Nucleus accumbens (tissue), 56 donors: ENCODE results near the gene PCP4.

Experiments used
- DNase-seq, 56 donors: peaks; one replicate each; lab custom pipeline; 2025; lab: John Stamatoyannopoulos, UW

The PCP4 gene

DNA sequence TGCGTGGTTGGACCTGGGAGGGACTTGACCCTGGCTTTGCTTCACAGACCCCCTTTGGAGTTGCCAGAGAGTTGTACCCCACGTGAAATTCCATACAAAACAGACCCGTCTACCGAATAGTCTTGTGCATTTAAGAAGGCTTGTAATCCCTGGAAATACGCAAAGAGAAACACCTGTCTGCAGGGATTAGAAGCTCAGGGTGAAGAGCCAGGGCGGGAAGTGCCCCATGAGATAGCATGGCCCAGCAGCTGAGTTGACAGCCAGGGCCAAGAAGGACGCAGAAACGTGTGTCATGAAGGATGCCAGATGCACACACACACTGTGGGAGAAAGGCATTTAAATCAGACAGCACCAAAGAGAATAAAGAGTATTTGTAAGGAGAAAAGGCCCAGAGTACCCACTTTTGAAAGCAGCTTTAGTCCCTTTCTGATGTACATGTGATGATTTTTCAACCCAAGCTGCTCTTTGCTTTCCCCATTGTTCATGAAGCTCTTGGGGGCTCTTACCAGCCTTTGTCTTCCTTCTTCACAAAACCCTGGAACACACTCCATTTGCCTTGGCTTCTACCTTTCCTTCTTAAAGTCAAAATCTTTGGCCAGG, 46.6 kb downstream of the PCP4 start:
- DNase-seq, result no peak

DNA sequence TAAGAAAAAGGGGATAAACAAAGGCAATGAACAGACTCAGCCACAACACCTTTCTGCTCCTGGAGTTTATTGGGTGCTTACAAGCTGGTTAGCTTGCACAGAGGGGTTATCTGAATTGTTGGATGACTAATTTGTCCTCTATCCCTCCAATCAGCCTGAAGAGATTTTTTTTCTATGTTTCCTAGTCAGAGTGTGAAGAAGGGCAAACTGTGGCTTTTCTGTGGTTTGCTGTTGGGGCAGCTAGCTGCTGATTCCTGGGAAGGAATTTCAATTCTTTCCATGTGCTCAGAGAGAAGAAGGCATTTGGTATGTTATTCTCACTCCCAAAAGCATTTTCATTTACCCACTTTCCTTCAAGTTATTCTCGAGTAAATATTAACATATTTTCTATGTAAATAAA, 48.6 kb downstream of the PCP4 start:
- DNase-seq, result no peak

DNA sequence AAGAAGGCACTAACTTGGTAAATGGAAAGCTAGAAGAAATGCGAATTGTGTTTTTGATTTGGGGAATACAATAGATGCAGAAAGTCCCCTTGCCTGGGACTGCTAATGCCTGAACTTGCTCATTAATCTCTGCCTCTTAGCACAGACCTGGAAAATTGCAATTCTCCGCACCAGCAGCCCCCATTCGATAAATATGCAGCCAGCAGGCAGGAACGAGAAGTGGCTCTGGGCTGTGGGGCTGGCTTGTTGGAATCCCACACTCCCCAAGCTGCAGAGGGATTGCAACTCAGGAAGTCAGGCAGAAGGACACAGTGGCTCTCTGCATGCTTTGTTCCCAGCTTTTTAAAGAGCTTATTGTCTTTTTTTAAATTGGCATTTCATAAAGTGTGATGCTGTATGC, 51.3 kb downstream of the PCP4 start:
- peak in 1 of 56 donors; percentile 6 for DNase-seq

DNA sequence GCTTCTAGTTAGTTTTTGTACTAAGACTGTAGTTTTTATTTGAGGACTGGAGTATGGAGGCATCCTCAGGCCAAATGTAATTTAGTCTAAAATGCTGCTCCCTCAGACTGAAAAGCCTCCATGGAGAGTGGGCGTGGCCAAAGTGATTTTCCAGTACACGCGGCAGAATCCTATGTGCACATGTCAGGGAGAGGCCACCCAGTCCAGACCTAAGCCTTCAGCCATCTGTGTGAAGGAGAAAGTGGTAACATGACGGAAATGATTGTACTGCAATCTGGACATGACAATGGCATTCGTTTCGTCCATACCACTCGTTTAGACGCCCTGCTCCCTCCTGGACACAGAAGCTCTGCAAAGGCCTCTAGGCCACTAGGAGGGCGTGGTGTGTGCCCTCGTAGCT, 56.2 kb downstream of the PCP4 start:
- DNase-seq, result no peak

DNA sequence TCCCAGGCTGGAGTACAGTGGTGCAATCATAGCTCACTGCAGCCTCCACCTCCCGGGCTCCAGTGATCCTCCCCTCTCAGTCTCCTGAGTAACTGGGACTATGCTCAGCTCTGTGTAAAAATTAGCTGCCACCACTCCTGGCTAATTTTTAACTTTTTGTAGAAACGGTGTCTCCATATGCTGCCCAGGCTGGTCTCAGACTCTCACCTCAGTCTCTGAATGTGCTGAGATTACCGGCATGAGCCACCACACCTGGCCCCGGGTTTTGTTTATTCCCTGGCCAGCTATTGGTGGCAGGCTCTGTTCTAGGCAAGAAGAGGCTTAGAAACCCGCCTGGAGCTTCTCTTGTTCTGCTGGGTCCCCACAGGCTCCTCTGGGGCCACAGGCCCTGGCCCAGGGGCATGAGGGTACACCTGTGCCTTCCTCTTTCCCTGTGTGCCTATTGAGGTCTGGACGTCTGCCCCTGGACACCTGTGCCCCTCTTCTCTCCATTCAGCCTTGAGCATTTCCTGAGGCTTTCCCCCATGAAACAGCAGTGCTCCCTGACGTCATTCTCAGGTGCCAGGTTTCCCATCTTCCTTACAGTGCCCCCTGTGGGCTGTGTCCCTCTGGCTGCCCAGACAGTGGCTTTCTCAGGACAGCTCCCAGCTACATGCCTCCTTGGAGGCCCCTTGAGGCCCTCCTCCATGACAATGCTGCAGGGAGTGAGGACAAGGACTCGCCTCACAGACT, 57.5 kb downstream of the PCP4 start:
- no peak for DNase-seq

DNA sequence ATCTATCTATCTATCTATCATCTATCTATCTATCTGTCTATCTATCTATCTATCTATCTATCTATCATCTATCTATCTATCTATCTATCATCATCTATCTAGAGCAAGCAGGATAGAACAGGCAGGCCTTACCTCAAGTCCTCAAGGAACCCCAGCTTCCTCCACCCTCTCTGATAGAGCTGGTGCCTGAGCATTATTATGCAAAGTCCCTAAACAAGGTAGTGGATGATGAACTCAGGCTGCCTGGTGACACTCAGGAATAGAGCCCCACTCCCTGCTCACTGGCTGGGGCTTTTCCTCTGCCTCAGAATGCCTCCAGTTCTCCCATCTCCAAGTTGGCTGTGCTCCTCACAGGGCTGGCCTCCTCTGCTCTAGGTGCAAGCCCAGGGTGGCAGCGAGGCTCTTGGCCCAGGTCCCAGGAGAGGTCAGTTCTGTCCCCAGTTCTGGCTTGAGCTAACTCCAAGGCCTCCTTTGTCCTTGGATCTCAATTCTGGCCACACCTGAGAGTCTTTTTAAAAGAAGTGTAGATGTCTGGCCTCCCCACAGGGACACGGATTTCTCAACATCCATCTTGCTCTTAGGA, 60.2 kb downstream of the PCP4 start:
- peak in 2 of 56 donors; percentile 8 to 38 for DNase-seq

DNA sequence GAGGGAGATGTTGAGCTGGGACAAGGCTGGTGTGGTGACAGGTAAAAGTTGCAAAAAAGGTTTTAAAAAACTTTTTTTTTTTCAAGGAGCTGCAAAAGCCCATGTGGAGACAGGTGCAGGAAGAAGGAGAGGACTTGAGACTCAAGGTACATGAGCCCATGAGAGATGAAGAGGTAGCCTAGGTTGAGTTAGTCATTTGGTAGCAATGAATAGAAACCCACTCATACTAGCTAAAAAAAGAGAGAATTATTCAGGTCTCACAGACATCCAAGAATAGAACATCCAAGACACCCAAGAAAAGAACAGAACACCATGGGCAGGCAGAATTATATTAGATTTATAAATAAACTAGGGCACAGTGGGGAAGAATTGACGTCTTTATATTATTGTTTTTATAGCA, 65.1 kb downstream of the PCP4 start:
- DNase-seq, result no peak

DNA sequence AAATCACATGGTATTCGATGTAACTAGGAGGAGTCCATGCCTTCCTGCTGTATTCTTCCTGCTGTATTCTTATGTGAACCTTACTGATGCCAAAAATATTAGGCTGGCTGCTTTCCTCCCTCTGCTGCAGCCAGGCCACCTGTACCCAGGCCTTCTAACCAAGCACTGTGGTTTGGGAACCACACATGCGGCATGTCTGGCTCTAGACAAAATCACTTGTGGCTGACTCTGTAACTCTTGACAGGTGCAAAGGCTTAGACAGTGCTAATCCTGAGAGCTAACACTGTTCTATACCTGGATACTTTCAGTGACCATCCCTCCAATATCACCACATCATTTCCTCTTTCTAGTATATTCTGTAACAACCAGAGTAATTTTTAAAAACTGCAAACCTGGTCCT, 67.7 kb downstream of the PCP4 start:
- DNase-seq, result no peak

DNA sequence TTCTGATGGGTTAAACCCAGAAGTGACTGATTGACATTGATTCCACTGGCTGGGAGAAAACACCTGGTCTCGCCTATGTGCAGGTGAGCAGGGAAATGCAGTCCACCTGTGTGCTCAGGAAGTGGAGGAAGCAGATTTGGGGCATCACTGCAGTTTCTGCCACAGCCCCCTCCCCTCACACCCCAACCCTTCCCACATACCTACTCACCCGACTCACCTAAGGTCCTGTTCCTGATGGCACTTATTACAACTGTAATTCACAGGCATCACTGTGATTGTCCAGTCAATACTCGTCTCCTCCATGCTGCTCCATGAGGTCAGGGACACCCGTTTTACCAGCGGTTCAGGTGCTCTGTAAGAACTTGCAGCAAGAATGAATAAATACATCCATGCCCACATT, 68.5 kb downstream of the PCP4 start:
- no peak for DNase-seq

DNA sequence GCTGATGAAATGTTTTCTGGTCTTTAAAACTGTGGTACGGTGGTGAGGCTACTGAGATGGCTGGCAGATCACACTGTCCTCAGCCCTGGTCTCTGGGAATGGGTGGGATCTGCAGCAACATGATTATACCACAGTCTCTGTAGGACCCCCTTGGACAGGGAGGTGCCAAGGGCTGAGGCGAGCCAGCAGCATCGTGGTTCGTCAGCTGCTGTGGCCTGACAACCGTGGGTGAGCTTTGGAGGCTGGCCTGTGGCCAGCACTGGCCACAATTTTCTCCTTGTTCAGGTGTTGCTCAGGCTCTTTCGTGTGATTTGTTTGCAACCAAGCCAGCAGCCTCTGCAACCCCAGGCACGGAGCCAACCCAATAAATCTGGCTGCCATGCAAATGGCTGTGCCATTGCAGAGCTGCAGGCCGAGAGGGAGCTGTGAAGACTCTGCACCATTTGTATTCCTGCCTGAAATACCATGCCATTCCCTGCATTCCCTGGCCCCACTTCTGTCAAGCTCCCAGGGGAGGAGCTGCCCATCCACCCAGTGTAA, 70.9 kb downstream of the PCP4 start:
- DNase-seq, result peak in 2 of 56 donors; percentile 7 to 19

DNA sequence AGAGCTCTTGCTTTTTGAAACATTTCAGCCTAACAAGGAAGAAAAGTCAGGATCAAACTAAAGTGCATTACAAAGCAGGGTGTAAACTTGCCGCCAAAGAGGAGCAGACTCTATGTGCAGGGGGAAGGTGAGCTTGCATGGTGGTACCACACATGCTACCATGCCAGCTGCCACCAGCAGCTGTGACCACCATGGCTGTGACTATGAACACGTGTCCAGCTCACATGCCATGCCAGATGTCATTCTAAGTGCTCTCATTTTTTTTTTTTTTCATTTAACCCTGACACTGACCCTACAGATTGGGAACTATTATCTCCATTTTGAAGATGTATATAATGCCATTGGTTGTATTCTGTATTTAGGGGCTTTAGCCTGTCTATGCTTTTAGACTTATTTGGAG, 79.0 kb downstream of the PCP4 start:
- no peak for DNase-seq

DNA sequence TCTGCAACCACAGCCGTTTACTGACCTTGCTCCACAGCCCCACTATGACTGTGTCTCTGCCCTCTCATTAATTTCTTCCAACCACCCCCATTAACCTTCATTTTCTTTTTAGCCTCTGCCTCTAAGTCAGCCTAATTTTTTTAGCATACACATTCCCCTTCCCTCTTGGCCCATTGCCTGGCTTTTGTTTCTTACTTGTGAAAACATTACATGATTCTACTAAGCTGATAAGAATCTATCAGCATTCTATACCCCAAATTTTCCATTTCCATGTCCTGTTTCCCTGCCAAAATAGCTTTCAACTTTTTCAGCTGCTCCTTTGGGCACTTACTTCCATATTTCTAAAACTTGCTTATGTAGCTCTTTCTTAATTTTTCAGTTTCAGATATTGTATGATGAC, 79.8 kb downstream of the PCP4 start:
- no peak for DNase-seq

DNA sequence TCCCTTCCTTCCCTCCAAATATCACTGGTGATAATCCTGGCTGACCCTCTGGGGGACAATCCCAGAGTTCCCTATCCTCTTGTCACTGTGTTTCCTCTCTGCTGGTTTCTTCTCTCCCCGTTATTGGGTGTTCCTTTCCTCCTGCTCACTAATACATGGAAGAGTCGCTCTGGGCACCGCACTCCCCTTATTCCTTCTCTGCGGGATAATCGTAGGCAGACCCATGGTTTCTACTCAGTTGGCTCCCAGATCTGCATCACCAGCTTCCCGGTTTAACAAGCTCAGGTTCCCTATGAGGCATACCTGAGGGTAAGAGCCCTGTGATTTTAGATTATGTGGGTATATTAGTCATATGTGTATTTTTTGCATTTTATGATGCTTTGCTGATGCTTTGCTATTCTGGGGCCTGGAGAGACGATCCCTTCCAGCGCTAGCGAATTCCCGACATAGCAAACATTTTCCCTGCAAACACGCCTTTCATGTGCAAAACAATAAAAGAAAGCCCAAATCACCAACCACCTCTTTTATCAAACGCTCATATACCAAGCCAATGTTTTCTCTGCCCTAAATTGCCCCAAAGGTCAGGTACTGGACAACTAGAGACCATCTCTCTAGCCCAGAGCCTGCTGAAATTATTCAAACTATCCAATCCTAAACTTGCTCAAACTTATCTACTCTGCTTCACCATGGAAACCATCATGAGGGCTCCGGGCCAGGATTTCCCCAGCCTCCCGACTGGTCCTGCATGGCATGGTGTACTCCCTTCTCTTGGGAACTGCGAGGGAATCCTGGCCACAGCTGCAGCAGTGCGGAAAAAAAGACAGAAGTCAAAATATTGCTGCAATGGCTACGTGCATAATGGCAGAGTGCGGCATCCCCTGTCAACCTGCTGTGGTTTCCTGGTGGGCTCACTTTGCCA, 84.2 kb downstream of the PCP4 start:
- no peak for DNase-seq

DNA sequence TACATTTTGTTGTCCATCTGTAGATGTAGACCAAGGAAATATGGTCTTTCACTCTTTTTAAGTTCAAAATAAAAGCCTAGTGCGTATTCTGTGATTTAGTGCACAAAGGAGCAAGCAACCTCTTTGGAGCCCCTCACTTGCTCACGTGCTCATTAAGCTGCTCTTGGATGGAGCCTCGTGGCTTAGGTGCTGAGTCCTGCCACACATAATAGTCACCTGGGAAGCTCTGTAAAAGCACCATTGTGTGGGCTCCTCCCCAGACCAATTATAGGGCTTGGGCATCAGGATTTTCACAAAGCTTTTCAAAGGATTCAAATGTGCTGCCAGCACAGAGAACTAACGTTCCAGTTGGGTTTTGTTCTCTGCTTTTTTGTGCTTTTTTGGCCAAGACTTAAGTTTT, 85.0 kb downstream of the PCP4 start:
- DNase-seq, result no peak

DNA sequence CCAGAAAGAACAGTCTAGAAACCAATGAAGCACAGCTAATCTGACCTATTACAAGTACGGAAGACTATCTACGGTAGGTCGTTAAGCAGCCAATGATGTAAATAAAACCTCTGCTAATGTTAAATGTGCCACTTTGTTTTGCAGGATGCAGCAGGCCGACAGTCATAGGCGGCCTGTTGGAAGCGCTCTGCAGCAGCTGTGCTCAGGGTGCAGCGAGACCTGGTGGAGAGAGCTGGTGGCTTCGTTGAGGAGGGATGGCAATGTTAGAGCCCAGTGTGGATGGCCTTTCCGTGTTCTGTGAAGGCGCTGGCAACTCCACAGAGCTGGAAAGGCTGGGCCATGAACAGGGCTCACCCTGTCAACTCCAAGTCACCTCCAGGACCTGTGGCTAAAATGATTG, 87.3 kb downstream of the PCP4 start:
- DNase-seq, result no peak

DNA sequence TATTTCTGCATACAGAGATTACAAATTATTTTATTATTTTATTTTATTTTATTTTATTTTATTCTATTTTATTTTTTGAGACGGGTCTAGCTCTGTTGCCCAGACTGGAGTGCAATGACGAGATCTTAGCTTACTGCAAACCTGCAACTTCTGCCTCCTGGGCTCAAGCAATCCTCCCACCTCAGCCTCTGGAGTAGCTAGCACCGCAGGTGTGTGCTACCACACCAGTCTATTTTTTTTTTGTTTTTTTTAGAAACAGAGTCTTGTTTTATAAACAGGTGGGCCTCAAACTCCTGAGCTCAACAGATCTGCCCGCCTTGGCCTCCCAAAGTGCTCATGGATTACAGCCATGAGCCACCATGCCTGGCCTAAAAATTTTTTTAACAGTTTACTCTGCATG, 88.1 kb downstream of the PCP4 start:
- no peak for DNase-seq

DNA sequence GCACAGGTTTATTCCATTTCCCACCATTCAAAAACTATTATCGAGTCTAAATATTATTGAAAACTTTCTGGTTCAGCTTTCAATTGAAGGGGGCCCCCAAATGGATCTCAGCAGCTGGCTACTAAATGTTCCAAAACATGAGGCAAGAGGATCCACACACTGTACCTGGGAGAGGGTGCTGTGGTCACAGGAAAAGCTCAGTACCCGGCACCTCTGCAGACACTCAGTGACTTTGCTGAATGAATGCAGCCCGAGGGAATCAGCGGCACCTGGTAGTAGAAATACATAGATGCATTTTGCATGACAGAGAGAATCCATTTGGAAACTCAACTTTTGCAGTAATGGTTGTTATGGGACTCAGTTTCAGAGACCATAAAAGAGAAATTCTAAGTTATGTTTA, 89.3 kb downstream of the PCP4 start:
- no peak for DNase-seq

DNA sequence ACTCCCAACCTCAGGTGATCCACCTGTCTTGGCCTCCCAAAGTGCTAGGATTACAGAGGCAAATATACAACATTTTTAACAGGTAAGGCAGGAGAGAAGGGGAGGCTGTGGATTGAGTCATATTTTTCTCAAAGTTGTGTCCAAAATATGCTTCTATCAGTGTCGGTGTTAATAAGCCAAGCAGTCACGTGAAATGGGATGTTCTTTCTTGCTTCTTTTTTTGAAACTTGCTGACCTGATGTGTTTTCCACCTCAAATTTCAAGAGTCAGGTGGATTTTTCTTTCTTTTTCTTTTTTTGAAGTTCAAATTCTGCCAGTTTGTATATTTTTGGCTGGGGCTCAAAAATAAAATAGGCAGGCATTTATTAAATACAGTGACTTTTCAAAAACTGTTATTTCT, 91.5 kb downstream of the PCP4 start:
- DNase-seq, result no peak

DNA sequence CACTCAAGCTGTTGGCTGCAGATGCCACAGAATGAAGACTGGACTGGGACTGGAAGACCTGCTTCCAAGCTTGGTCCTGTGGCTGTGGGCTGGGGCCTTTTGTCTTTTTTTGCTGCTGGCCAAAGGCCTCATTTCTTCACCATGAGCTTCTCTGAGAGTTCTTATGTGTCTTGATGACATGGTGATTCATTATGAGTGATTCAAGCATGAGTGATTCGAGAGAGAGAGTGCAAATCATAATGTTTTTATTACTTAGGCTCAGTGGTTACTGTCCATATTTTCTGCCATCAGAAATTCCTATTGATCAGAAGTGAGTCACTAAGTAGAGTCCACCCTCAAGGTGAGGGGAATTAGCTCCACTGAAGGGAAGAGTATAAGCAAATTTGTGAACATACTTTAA, 94.0 kb downstream of the PCP4 start:
- no peak for DNase-seq

DNA sequence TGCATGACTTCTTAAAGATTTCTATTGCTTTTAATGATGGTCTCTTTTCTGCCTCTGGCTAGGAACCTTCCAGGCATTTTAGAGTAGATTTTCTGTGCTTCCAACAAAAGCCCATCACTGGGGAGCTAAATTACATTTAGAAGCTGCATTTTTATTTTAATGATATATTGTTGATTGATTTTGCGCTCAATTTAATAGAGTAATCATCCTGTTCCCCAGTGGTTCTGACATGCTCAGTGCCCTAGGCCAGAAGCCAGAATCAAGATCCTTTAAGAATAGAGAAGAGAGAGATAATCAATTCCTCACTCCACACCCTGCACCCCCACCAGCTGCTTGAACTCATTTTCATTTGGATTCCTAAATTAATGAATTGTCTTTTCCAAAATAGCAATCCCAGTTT, 97.8 kb downstream of the PCP4 start:
- no peak for DNase-seq

DNA sequence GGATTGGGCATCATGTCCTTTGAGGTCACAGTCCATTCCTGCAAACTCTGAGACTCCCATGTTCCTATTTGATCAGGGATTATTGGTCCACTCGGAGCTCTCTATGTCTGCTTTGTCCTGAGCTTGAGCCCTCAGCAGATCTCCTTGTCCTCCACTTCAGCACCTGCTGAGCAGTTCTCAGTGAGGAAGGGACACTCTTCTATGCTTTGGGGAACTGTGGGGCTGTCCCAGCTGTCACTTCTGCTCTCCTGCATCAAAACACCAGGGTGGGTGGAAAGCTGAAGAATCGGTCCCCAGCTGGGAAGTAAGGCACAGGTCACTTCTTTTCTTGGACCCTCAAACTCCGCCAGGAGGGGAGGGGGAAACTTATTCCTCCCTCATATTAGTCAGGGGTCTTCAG, 99.5 kb downstream of the PCP4 start:
- DNase-seq, result no peak
